GM18873 (cell line): Measurements from ENCODE around the gene HOMEZ.
"Not testable (repeated sequence)": the region's sequence is repeated elsewhere in the genome, so short reads cannot be mapped to it uniquely, and the experiment has no call there.

ENCODE experiments used
- ATAC-seq: cut with Tn5 transposase; IDR thresholded peaks from one replicate; pipeline ENCODE4 v1.9.1; 2021; ENCODE audit warnings: mild to moderate bottlenecking, moderate library complexity, moderate number of reproducible peaks; ENCODE audit not compliant: unreplicated experiment, low FRiP score

Gene HOMEZ

DNA sequence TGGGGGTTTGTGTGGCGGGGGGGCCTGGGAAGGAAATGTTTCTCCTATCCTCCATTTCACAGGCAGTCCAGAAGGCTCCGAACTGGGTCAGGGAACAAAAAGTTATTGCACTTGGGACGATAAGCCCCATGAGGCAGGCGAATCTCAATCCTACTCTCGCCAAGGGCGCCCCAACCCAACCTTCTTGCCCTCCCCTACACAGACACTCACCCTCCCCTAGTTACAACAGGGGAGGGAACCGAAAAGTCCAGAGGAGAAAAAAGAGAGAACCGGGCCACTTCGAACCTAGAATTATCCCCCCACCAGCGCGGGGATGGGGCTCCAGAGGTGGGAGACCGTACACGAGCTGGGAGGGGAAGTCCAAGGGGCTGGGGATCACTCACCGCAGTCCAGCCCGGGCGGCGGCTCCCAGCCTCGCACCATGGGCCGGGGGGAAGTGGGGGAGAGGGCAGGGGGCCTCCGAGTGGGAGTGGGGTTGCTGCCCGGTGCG lies 357 bp downstream of the HOMEZ start:
- peak; percentile 8 for ATAC-seq

DNA sequence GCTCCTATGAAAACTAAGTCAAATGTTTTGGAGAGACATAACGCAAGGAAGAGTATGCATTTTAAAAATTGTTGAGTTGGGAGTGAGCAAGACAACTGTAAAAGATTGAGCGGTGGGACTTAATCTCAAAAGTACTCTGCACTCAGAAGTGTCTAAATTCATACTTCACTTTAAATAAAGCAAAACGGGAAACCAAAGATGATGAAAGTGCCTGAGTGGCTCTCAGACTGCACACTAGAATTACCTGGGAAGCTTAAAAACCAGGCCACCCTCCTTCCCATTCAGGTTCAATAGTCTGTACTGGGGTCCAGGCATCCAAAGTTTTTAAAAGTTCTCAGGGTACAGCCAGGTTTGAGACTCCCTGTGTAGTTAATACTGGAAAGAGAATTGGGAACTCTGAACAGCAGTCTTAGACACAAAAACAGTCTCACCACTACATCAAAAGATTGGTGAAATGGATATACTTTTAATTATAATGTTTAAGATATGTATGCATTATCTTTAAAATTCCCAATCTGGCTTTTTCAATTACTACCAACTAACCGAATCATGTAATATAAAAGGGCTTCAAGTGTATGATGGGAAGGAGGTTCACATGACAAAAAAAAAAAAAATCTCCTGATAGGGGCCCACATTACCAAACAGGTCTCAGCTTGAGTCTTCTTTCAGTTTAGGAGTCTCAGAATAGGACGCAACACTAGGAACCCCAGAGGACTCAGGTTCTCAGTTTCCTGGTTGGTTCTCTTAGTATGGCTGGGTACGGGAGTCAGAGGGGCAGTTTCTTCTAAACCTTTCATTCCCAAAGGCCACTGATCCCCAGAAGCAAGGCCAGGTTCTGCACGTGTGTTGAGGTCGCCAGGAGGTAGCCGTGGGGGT lies 1.0 kb downstream of the HOMEZ start:
- no peak for ATAC-seq

DNA sequence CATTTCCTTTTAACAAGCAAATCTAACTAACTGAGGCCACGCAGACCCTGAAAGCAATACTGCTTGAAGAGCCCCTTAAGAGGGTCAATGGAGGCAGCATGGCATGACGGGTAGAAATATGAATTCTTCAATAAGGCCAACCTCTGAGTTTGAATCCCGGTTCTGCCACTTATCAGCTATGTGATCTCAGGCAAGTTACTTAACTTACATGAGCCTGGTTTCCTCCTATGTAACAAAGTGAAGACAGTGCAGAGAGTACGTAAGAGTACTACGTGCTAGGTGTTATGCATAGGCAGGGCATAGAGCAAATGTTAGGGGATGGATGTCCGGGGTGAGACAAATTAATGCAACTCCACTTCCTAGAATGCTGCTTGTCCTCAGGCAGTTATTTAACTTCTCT lies 4.7 kb downstream of the HOMEZ start:
- ATAC-seq: no peak

DNA sequence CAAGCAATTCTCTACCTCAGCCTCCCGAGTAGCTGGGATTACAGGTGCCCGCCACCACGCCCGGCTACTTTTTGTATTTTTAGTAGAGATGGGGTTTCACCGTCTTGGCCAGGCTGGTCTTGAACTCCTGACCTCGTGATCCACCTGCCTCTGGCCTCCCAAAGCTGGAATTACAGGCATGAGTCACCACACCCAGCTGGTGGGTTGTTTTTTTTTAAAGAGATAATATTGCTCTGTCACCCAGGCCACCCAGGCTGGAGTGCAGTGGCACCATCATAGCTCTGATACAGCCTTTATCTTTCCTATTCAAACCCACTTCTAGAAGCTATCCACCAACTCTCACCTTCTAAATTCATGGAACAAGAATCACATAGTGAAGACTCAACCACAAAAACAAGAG lies 8.0 kb downstream of the HOMEZ start:
- ATAC-seq: not testable (repeated sequence)

DNA sequence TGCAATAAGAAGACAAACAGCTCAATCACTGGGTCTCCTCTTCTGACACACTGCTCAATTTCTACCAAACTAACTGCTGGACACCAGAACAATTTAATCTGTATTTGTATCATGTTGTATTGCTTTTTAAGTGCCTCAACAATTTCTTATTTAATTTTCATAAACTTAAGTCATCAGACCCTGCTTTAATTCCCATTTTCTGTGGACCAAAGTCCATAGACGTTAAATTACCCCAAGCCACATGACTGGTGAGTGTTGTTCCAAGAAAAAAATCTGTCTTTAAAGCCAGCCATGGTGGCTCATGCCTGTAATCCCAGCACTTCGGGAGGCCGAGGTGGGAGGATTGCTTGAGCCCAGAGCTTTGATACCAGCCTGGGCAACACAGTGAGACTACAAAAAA lies 8.7 kb downstream of the HOMEZ start:
- ATAC-seq: no peak

DNA sequence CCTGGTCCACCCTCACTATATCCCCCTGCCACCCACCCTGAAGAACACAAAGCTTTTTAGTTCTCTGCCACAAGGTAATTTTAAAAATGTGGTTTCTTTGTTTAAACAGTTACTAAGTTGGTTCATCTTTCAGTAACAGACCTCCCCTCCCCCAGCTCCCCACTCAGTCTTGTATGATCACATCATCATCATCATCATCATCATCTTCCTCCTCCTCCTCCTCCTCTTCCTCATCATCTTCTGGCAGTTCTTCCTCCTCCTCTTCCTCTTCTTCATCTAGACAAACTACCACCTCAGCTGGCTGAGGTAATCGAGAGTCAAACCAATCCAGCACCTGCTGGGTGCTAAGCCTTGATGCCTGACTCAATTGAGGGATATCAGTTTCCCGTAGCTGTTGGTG lies 10.5 kb downstream of the HOMEZ start:
- ATAC-seq: no peak

DNA sequence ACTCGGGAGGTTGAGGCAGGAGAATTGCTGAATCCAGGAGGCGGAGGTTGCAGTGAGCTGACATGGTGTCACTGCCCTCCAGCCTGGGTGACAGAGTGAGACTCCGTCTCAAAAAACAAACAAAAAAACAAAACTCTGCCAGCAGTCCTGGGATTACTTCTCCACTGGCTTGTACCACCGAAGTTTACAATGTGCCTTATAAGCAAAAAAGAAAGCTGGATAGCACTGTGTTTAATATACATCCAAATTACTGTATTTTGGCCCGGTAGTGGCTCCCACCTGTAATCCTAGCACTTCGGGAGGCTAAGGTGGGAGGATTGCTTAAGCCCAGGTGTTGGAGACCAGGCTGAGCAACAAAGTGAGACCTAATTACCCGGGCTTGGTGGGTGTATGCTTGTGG lies 16.7 kb downstream of the HOMEZ start:
- no peak for ATAC-seq

DNA sequence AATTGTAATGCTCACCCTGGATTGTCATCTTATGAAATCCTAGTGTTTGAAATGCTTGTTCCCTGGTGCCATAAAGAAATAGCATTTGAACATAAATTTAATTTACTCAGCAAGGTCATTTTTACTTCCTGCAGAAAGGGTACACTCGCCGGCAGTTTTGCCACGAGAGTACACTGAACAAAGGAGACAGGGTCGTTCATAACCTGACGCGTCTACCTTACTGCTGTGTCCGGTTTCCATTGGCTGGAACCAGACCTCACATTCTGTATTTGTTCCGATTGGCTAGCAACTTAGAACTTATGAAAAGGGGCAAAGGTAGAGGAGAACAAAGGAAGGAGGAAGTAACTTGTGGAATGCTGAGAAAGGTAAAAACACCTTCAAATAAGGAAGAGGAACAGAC lies 25.1 kb downstream of the HOMEZ start:
- ATAC-seq: not testable (repeated sequence)

DNA sequence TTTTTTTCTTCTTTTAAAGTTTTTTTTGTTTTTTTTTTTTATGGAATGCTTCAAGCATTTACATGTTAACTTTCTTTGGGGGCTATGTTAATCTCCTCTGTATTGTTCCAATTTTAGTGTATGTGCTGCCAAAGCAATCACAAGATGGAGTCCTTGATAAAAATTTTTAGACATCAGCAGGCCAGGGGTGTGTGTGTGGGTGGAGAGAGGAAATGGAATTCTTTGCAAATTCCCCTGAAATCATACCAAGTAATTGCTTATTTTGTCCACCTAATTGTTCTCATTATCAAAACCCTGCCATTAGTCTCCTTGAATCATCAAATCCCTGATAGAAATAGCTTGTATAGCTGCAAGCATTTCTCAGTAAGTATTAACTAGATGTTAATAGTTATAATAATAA lies 26.5 kb downstream of the HOMEZ start:
- no peak for ATAC-seq

DNA sequence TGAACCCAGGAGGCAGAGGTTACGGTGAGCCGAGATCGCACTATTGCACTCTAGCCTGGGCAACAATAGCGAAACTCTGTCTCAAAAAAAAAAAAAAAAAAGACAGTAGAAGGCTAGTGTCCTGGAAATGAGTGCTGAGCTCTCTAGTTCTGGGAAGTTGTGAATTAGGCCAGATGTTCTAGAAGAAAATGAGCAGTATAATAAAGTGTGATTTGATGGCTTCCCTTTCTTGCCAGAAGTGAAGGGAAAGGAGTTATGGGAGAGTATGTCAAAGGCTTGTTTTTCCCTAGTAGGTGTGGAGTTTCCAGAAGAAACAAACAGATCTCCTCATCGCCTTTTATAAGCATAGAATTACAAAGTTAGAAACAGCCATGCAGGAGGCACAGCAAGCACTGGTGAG lies 27.7 kb downstream of the HOMEZ start:
- no peak for ATAC-seq

DNA sequence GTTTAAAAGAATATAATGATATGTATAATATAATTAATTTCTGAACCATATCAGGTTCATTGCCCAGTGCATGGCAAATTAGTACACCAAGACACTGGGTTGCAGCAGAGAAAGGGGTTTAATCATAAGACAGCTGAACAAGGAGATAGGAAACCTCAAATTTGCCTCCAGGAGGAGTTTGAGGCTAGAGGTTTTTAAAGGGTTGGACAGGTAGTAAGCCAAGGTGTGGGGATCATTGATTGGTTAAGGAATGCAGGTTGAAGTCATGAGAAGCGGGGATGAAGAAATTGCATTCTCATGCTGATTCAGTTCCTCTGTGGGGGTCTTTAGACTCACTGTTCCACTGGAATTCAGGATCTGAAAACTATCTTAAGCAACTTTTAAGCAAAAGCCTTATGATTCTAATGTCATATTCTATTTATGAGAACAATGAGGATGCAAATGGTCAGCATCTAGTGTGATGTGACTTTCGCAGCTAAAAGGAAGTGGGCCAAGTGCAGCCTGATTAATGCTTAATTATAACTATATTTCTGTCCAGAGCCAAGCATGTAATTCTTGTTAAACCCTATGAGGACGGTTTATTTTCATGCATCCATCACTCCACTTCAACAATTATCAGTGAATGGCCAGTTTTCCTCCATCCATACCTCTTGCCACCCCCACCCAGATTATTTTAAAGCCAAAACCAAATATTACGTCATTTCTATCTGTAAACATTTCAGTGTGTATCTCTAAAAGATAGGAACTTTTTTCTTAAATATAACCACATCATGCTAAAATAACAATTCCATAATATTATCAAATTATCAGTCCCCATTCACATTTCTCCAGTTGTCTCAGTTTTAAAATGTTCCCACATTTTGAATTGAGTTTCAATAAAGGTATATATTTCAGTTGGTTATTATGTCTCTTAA lies 33.3 kb downstream of the HOMEZ start:
- ATAC-seq: no peak

DNA sequence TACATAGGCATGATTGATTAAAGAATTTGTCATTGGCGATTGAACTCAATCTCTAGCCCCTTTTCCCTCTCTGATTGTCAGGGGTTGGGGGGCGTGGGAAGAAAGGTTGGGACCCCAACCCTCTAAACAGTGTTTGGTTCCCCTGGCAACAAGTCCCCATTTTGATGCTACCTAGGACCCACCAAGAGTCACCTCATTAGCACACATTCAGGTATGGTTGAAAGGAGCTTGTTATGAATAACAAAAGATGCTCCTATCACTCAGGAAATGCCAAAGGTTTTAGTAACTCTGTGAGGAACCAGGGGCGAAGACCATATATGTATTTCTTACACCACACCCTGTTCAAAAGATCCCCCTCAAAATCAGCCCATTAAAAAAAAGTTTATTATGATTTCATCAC lies 33.9 kb downstream of the HOMEZ start:
- ATAC-seq: no peak

DNA sequence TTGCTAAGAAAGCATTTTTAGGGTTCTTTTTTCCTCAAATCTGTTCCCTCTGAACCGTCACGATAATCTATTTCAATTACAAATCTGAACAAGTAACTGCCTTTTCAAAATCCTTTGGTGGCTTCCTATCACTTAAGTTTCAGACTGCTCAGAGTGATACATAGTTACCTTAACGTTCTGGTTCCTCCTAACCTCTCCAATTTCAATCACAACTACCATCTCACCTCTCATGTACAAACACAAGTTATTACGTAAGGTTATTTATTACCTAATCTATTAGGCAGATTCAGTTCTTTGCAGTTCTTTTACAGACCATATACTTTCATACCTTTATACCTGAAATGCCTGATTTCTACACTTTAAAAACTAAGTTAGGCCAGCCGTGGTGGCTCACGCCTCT lies 36.1 kb downstream of the HOMEZ start:
- ATAC-seq: no peak

DNA sequence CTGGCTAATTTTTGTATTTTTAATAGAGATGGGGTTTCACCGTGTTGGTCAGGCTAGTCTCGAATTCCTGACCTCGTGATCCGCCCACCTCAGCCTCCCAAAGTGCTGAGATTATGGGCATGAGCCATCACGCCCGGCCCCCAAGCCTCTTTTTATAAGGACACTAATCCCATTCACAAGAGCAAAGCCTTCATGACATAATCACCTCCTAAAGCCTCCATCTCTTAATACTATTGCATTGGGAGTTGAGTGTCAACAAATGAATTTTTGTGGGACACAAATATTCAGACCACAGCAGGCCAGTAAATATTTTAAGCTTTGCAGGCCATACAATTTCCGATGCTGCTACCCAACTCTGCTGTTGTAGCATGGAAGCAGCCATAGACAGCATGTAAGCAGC lies 37.3 kb downstream of the HOMEZ start:
- no peak for ATAC-seq

DNA sequence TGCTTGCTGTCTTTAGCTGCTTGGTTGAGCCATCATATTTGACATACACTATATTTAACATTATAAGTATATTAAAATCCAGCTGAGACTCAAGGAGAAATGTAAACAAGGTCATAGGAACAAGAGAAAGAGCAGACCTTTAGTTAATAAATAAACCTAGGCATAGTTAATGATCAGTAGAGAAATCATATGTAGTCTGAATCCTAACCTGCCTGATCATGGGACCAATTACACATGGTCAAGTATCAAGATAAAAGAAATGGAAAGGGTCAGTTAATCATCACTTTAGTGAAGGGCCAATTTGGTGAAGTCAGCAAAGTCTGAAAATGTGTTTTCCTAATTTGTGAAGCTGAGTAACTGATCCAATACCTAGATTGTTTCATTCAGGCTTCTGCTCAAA lies 40.6 kb downstream of the HOMEZ start:
- no peak for ATAC-seq

DNA sequence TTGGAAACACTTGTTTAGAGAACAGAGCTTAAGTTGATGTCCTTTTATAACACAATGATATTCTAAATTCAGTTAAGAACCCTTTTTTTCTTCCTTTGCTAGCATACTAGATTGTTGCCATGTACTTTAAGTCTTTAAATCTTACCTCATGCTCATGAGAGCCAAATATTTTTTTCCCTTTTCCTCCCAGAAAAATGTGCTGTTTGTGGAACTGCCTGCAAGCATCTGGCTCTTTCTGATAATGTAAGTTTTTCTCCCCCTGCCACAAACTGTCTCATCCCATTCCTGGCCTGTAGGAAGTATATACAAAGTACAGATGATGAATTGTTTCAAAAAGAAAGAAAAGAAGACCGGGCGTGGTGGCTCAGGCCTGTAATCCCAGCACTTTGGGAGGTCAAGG lies 42.9 kb downstream of the HOMEZ start:
- ATAC-seq: no peak

DNA sequence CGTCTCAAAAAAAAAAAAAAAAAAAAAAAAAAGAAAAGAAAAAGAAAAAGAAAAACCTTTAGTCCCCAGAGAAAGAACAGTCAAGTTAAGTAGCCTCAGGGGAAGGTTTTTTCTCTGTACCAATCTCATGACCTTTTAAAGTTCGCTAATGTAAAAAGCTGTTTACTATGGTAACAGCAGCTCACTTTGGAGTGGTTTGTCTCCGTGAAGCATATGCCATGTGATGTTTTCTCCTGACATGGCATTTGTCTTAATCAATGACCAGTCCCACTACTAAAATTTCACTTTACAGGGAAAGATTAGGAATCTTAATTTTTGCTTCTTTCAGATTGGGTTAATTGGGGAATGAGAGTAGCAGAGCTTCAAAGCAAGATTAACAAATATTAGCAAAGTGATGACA lies 43.9 kb downstream of the HOMEZ start:
- ATAC-seq: no peak

DNA sequence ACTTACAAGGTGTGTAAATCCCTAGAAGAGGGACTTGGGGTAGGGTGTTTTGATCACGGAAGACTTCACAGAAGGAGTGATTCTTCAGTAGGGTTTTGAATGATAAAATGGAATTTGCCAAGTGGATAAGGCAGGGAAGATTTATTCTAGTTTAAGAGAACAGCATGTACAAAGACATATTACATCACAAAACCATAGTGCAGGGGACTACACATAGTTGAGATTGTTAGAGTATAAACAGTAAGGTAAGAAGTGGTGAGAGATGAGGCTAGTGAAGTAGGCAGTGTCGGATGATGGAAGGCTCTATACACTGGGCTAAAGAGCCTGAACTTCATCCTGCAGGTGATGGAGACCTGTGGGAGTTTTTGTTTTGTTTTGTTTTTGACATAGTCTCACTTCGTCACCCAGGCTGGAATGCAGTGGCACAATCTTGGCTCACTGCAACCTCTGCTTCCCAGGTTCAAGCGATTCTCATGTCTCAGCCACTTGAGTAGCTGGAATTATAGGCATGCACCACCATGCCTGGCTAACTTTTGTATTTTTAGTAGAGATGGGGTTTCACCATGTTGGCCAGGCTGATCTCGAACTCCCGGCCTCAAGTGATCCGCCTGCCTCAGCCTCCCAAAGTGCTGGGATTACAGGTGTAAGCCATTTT lies 44.7 kb downstream of the HOMEZ start:
- ATAC-seq: not testable (repeated sequence)

DNA sequence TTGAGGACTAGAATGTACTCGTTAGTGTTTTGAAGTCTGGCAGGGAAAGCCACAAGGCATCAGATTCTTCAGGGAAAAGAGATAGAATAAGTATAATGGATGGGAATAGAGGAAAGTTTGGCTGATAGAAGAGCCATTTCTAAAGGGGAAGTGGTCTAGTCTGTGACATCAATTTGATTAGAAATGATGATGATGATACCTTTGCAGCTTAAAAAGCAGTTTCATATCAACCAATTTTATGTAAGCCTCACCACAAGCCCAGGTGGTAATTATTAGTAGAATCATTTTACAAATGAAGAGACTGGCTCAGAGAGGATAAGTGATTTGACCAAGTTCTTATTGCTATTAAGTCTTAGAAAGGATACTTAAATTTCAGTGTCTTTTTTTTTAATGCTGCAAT lies 45.3 kb downstream of the HOMEZ start:
- no peak for ATAC-seq

DNA sequence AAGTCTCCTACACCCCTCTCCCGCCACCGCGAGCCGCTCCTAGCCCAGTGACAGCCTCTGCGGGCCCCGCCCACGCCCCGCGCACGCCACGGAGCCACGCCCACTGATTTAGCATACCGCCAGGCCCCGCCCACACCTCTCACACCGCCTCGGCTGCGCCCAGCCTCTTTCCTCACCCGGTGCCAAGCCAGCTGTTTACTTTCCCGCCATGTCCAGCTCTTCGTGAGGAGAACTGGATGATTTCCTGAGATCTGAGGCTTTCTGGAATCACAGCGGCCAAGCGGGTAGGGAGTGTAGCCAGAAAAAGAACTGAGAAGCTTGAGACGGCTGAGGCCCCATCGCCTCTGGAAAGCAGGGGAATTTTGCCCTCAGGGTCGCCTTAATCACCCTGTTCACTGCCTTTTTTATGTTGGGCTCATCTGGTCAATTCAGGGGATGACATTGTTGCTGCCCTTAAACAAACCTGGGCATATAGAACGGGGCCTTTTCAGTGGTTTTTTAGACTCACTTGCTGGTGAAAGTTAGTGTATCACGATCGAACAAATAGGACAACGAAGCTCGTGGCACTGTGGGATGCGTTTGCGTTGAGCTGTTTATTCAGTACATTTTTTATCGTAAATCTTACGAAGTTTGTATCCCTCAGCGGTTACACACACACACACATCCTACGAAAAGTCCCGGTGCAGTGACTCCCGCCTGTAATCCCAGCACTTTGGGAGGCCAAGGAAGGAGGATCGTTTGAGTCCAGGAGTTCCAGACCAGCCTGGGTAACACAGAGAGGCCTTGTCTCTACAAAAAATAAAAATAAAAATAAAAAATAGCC lies 47.9 kb downstream of the HOMEZ start, which contains the start of gene RNF212B:
Gene RNF212B (plus strand): TSS at position 165 of the 823 bp plus-strand sequence. CDS start 2,410 bp downstream, outside the sequence.
- no peak for ATAC-seq
